Measurements from ENCODE around the gene POM121L2.

Gene POM121L2

GRCh38 chr6:27312146-27312949, at the start of gene POM121L2:
Gene POM121L2, minus strand, starts transcription at chr6:27312273. Its CDS starts 103 bp downstream, at chr6:27312170.
- peak; percentile 71 for DNase-seq

- DNase-seq, result no peak
These were observed 47.2 kb upstream of the POM121L2 start for GRCh38 chr6:27359231-27359630.

GRCh38 chr6:27358786-27359185, 46.7 kb upstream of the POM121L2 start:
- no peak for DNase-seq

GRCh38 chr6:27352850-27353249, 40.8 kb upstream of the POM121L2 start:
- no peak for DNase-seq

GRCh38 chr6:27334141-27334540, 22.1 kb upstream of the POM121L2 start:
- DNase-seq, result no peak

GRCh38 chr6:27333642-27334040, 21.6 kb upstream of the POM121L2 start:
- DNase-seq, result no peak

GRCh38 chr6:27332692-27333641, 20.9 kb upstream of the POM121L2 start:
- DNase-seq, result peak; percentile 67

- no peak for DNase-seq
These were observed 15.1 kb upstream of the POM121L2 start for GRCh38 chr6:27327023-27327738.

GRCh38 chr6:27321901-27322300, 9.8 kb upstream of the POM121L2 start:
- DNase-seq, result no peak

GRCh38 chr6:27321370-27321769, 9.3 kb upstream of the POM121L2 start:
- DNase-seq, result no peak

- DNase-seq, result no peak
These were observed 6.9 kb upstream of the POM121L2 start for GRCh38 chr6:27318973-27319372.

GRCh38 chr6:27314046-27314445, 2.0 kb upstream of the POM121L2 start:
- no peak for DNase-seq

GRCh38 chr6:27312950-27313271, 838 bp upstream of the POM121L2 start:
- no peak for DNase-seq

GRCh38 chr6:27311806-27312145, 297 bp downstream of the POM121L2 start:
- no peak for DNase-seq

GRCh38 chr6:27303613-27304272, 8.3 kb downstream of the POM121L2 start:
- DNase-seq, result no peak

GRCh38 chr6:27297857-27298730, 14.0 kb downstream of the POM121L2 start:
- DNase-seq, result peak; percentile 65

- DNase-seq, result no peak
These were observed 14.6 kb downstream of the POM121L2 start for GRCh38 chr6:27297484-27297856.

- no peak for DNase-seq
These were observed 15.8 kb downstream of the POM121L2 start for GRCh38 chr6:27296106-27296783.

GRCh38 chr6:27295301-27296079, 16.6 kb downstream of the POM121L2 start:
- no peak for DNase-seq

- DNase-seq, result no peak
These were observed 17.7 kb downstream of the POM121L2 start for GRCh38 chr6:27294409-27294808.
